Measurements from ENCODE around the gene PPIP5K1.

Gene PPIP5K1

GRCh38 chr15:43492673-43493601, 97.1 kb downstream of the PPIP5K1 start, which contains the start of gene TP53BP1:
Gene TP53BP1 (minus strand): TSS chr15:43493156. CDS start chr15:43493043, 113 bp downstream.
- TF ChIP-seq, protein P1, sequence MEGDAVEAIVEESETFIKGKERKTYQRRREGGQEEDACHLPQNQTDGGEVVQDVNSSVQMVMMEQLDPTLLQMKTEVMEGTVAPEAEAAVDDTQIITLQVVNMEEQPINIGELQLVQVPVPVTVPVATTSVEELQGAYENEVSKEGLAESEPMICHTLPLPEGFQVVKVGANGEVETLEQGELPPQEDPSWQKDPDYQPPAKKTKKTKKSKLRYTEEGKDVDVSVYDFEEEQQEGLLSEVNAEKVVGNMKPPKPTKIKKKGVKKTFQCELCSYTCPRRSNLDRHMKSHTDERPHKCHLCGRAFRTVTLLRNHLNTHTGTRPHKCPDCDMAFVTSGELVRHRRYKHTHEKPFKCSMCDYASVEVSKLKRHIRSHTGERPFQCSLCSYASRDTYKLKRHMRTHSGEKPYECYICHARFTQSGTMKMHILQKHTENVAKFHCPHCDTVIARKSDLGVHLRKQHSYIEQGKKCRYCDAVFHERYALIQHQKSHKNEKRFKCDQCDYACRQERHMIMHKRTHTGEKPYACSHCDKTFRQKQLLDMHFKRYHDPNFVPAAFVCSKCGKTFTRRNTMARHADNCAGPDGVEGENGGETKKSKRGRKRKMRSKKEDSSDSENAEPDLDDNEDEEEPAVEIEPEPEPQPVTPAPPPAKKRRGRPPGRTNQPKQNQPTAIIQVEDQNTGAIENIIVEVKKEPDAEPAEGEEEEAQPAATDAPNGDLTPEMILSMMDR (IDR thresholded peaks at IDR 0.05; ENCODE audit: low read depth, low read length): no peak
- Histone ChIP-seq H3K27ac (peak within 1 kb of the TSS; percentile 80), H3K36me3 (peaks cover 39% of the 10 kb centered on the region), H3K4me3 (ENCODE audit: low read depth, low read length) (peak within 1 kb of the TSS; percentile 92), H3K9me3 (ENCODE audit: severe bottlenecking) (no peaks in the 10 kb centered on the region), H3K27me3 (ENCODE audit: insufficient read depth, low read depth, severe bottlenecking) (no peaks in the 10 kb centered on the region)
- peak; percentile 97 for DNase-seq

DNA sequence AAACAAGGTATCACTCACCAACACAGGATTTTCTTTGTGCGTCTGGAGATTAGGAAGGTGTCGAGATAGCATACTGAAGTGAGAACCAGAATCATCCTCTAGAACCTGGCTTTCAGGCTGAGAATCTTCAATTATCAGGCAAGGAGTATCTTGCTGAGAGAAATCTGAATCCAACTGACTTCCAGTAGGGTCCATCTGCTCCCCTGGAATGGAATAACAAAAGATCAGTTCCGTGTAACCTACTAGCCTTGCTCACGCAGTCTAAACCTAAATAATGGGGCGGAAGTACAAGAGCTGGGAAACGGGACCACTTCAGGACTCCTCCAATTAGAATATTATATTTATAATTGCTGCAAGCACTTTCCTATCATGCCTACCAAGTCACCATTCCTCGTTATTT, 97.7 kb downstream of the PPIP5K1 start:
- TF ChIP-seq, protein P1 (IDR thresholded peaks at IDR 0.05; ENCODE audit: low read depth, low read length): no peak
- Histone ChIP-seq H3K27ac (peak overlapping the region; percentile 80), H3K4me3 (ENCODE audit: low read depth, low read length) (peak overlapping the region; percentile 92), H3K27me3 (ENCODE audit: insufficient read depth, low read depth, severe bottlenecking) (no peaks in the 10 kb centered on the region), H3K9me3 (ENCODE audit: severe bottlenecking) (no peaks in the 10 kb centered on the region), H3K36me3 (peaks cover 43% of the 10 kb centered on the region)
- no peak for DNase-seq

DNA sequence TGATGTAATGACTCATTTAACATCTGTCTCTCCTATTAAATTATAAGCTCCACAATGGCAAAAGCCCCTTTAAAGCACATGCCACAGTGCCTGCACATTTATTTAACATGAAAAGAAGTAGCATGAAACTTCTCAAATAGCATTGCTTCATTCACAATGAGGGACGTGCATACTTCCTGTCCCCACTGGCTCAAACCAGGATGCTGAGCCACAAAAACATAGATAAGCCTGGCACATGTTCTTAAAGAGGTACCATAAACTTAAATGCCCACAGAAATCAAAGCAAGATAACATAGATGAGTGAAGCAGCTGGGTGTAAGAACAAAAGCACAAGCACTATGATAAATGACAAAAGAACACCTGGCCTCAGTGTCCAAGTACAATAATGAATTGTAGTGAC, 100.8 kb downstream of the PPIP5K1 start:
- DNase-seq: no peak
- peaks cover 65% of the 10 kb centered on the region for H3K36me3 ChIP-seq
- no peak overlapping the region for H3K4me3 ChIP-seq (ENCODE audit: low read depth, low read length)
- no peak overlapping the region for H3K27ac ChIP-seq
- H3K27me3 ChIP-seq (ENCODE audit: insufficient read depth, low read depth, severe bottlenecking): no peaks in the 10 kb centered on the region
- no peaks in the 10 kb centered on the region for H3K9me3 ChIP-seq (ENCODE audit: severe bottlenecking)
- TF ChIP-seq, protein P1 (IDR thresholded peaks at IDR 0.05; ENCODE audit: low read depth, low read length): no peak

DNA sequence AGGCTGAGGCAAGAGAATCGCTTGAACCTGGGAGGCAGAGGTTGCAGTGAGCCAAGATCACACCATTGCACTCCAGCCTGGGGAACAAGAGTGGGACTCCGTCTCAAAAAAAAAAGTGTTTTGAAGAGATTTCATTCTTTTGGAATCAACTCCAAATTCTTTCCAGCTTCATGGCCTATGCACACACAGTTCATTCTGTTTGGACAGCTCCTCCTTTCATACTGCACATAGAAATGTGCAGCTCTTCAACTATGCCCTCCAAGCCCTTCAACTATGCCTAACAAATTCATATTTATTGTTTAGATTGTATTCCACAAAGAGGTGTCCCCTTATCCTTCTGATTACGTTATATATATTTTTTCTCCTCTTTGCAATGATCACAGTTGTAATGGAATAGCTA, 101.2 kb downstream of the PPIP5K1 start:
- Histone ChIP-seq H3K4me3 (ENCODE audit: low read depth, low read length) (no peak overlapping the region), H3K9me3 (ENCODE audit: severe bottlenecking) (no peaks in the 10 kb centered on the region), H3K27ac (no peak overlapping the region), H3K27me3 (ENCODE audit: insufficient read depth, low read depth, severe bottlenecking) (no peaks in the 10 kb centered on the region), H3K36me3 (peaks cover 69% of the 10 kb centered on the region)
- no peak for DNase-seq
- TF ChIP-seq, protein P1 (IDR thresholded peaks at IDR 0.05; ENCODE audit: low read depth, low read length): no peak

GRCh38 chr15:43487271-43487895, 102.6 kb downstream of the PPIP5K1 start:
- TF ChIP-seq, protein P1 (IDR thresholded peaks at IDR 0.05; ENCODE audit: low read depth, low read length): no peak
- H3K36me3 ChIP-seq: peaks cover 79% of the 10 kb centered on the region

More at GRCh38 chr15:43487271-43487895, 102.6 kb downstream of the PPIP5K1 start:
- Histone ChIP-seq H3K27ac (no peak overlapping the region), H3K4me3 (ENCODE audit: low read depth, low read length) (no peak overlapping the region), H3K9me3 (ENCODE audit: severe bottlenecking) (no peaks in the 10 kb centered on the region), H3K27me3 (ENCODE audit: insufficient read depth, low read depth, severe bottlenecking) (no peaks in the 10 kb centered on the region)
- no peak for DNase-seq
